AG09319 (cell line): ENCODE data around the gene PIK3C2G.

ENCODE experiments used
- DNase-seq: peaks from one replicate; pipeline ENCODE4 v3.0.0-alpha.2; 2010; ENCODE audit warnings: low read depth; ENCODE audit errors: extremely low read depth
- TF ChIP-seq, protein P1 (sequence below): IDR thresholded peaks from 2 replicates; pipeline ENCODE4 v1.5.1; 2011; ENCODE audit warnings: low read depth, mild to moderate bottlenecking, inconsistent platforms, low read length, moderate library complexity

The PIK3C2G gene

DNA sequence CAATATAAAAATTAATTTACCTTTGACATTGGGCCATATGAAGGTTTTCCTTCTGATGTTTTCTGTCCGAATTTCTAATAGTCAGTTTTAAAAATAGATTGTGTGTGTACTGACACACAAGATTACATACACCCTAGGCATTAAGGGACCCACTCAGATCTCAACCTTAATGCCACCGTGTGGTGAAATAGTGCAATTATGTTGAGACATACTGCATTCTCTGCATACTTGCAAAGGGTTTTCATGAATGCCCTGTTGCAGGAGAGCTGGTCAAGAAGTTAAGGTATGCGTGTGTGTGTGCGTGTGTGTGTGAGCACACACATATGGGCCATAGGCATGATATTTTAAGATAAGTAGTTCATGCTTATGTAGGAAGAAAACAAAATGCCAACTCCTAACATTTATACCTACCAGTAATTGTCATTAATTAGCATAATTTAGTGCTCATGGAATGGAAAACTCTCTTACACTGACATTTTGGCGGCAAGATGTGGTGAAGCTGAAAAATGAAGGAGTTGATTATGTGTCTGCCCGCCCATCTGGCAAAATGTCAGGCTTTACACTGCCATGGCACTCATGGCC lies 58.8 kb downstream of the PIK3C2G start:
- DNase-seq = peak; percentile 23
- TF ChIP-seq, protein P1, sequence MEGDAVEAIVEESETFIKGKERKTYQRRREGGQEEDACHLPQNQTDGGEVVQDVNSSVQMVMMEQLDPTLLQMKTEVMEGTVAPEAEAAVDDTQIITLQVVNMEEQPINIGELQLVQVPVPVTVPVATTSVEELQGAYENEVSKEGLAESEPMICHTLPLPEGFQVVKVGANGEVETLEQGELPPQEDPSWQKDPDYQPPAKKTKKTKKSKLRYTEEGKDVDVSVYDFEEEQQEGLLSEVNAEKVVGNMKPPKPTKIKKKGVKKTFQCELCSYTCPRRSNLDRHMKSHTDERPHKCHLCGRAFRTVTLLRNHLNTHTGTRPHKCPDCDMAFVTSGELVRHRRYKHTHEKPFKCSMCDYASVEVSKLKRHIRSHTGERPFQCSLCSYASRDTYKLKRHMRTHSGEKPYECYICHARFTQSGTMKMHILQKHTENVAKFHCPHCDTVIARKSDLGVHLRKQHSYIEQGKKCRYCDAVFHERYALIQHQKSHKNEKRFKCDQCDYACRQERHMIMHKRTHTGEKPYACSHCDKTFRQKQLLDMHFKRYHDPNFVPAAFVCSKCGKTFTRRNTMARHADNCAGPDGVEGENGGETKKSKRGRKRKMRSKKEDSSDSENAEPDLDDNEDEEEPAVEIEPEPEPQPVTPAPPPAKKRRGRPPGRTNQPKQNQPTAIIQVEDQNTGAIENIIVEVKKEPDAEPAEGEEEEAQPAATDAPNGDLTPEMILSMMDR = peak; percentile 35

DNA sequence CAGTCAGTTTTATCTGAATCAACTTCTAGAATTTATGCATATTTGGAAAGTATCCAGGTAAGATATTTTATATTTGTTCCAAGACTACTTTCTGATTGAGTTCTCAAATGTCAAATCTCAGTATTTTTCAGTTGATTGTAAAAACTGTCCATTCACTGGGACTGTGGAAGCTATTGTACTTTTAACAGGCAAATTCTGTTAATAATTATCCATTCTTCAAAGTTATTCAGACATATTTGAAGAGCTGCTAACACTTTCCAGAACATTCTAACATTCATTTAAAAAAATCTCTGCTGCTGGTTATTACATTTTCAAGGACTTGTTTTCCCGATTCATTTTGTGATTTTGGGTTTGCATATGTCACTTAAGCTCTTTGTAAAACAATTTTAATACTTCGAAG lies 59.7 kb downstream of the PIK3C2G start:
- no peak for DNase-seq

DNA sequence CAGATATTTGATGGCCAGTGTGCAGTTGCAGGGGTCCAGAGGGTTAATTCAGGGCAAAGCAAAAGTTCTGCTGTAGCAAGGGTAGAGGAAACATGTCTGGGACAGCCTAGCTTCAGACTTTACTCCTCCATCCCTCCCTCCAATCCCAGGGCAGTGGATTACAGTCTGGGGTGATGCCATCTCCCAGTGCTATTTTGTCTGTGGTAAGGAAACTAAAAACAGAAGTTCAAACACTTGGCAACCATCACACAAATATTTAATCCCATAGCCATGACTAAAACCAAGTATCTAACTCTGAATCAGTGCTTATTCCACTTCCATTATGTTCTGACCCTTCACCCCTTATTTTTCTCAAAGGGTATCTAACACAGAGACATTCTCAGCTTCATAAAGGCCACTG lies 61.8 kb downstream of the PIK3C2G start:
- peak; percentile 16 for DNase-seq
- TF ChIP-seq, protein P1 = no peak

More for the DNA sequence above, 59.7 kb downstream of the PIK3C2G start:
- TF ChIP-seq, protein P1 = no peak

DNA sequence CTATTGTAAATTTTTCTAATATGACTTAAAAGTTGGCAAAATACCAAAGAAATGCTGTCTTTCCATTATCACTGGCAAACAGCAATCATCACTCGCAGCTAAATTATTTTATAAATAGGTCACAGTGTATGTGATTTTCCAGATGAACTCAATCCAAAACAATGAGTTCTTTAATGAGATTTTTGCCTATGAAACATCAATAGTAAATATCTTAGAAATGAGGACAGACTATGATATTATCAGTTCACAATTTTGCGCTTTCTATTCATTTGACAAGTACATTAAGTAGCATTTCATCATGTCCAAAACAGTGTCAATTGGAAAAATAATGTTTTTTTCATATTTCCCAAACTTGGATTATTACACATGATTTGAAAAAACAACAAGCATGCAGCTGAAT lies 65.7 kb downstream of the PIK3C2G start:
- no peak for DNase-seq
- TF ChIP-seq, protein P1 = no peak

DNA sequence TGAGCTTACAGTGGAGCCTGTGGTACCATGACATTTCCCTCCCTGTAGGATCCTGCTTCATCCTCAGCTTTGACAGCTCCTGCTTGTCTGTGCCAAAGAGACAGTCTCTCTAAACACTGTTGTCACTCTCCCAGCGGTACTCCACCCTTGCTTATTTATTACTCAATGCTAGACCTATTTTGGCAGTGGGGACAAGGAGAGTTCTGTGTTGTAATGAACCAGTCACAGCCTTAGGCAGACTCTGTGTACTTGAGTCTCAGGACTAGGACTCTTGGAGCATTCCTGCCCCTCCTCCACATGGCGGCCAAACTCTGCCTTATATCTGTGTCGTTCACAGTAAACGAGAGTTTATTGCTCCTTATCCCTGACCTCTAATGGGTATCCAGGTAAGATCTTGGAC lies 70.9 kb downstream of the PIK3C2G start:
- TF ChIP-seq, protein P1 = no peak

DNA sequence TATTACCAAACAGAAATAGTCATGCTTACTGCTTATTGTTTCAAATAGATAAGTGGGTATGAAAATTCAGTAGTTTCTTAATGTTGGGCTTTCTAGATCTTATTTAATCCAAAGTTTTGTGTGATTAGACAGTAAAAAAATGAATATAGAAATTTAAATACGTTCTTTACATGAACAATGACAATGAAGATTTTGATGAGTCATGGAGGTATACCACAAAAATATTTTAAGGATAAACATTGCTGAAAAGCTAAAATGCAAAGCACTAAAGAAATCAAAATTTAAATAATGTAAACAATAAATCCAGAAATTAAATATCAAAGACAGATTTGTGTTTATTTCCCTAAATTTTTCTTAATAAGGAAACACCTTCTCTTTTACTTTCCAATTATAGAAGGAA lies 78.3 kb downstream of the PIK3C2G start:
- no peak for DNase-seq
- TF ChIP-seq, protein P1 = no peak

More for the DNA sequence above, 70.9 kb downstream of the PIK3C2G start:
- no peak for DNase-seq

DNA sequence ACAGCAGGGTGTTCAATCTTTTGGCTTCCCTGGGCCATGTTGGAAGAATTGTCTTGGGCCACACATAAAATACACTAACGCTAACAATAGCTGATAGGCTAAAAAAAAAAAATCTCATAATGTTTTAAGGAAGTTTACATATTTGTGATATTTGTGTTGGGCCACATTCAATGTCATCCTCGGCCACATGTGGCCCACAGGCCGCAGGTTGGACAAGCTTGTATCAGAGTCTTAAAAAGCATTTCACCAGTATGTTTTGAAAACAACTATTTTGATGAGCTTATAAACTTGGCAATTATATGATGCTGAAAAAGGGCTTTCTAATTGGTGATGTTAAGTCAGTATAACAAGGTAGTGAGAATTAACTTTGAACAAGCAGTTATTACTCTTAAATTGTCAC lies 78.9 kb downstream of the PIK3C2G start:
- DNase-seq = no peak
- TF ChIP-seq, protein P1 = no peak
